PFSK-1 (cell line): Measurements from ENCODE around the gene SPINT2.

Experiments used
- POLR2AphosphoS5 ChIP-seq: IDR thresholded peaks from 2 replicates; pipeline ENCODE4 v1.6.1; 2012; ENCODE audit warnings: low read depth, mild to moderate bottlenecking, control low read depth, low read length, moderate library complexity
- SIN3A ChIP-seq: IDR thresholded peaks from 2 replicates; pipeline ENCODE4 v1.6.1; 2012; ENCODE audit warnings: mild to moderate bottlenecking, low read length, moderate library complexity, borderline replicate concordance; ENCODE audit not compliant: insufficient read depth

DNA sequence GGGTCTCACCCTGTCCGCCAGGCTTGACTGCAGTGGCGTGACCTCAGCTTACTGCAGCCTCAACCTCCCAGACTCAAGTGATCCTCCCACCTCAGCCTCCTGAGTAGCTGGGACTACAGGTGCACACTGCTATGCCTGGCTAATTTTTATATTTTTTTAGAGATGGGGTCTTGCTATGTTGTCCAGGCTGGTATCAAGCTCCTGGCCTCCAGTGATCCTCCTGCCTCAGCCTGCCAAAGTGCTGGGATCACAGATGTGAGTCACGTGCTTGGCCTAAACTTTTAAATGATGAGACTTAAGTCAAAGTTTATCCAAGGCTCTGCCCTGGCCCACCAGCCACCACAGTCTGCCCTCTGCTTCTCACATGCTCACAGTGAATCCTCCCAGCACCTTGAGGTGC is 41.9 kb downstream of the SPINT2 start:
- TF ChIP-seq POLR2AphosphoS5 (no peak), SIN3A (no peak)
